ENCODE measurements around the gene SLC2A9.

The SLC2A9 gene

DNA sequence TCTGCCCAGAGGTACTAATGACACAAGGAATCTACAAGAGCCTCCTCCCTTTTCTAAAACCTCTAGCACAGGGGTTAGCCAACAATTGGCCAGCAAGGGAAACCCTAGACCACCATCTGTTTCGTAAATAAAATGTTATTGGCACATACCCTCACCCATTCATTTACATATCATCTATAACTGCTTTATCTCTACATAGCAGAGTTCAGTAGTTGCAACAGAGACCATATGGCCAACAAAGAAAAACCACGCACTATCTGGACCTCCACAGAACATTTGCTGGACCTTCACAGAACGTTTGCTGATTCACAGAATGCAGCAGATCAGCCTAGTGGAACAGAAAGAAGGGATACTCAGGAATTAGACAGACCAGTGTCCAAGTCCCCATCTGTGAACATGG, 9.4 kb downstream of the SLC2A9 start:
- TF ChIP-seq EZH2phosphoT487 (IDR thresholded peaks at IDR 0.05; ENCODE audit: low read length) (no peak), EZH2 (optimal IDR thresholded peaks at IDR 0.05; ENCODE audit: low read depth, low read length) (no peak)
- TF ChIP-seq, protein P1, sequence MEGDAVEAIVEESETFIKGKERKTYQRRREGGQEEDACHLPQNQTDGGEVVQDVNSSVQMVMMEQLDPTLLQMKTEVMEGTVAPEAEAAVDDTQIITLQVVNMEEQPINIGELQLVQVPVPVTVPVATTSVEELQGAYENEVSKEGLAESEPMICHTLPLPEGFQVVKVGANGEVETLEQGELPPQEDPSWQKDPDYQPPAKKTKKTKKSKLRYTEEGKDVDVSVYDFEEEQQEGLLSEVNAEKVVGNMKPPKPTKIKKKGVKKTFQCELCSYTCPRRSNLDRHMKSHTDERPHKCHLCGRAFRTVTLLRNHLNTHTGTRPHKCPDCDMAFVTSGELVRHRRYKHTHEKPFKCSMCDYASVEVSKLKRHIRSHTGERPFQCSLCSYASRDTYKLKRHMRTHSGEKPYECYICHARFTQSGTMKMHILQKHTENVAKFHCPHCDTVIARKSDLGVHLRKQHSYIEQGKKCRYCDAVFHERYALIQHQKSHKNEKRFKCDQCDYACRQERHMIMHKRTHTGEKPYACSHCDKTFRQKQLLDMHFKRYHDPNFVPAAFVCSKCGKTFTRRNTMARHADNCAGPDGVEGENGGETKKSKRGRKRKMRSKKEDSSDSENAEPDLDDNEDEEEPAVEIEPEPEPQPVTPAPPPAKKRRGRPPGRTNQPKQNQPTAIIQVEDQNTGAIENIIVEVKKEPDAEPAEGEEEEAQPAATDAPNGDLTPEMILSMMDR (IDR thresholded peaks at IDR 0.05; ENCODE audit: low read length) = no peak
- Histone ChIP-seq H3K4me3 (ENCODE audit: low read length) (no peak overlapping the region), H3F3A (ENCODE audit: insufficient read depth, low read length) (peaks cover 9% of the 10 kb centered on the region), H3K9ac (ENCODE audit: low read length) (no peak overlapping the region), H3K27ac (ENCODE audit: low read length) (no peak overlapping the region), H4K20me1 (ENCODE audit: insufficient read depth, low read length) (no peaks in the 10 kb centered on the region), H2AFZ (ENCODE audit: low read length) (no peak overlapping the region), H3K27me3 (replicated peaks; ENCODE audit: insufficient read depth, low read length) (no peaks in the 10 kb centered on the region), H3K4me2 (ENCODE audit: low read depth, low read length) (no peak overlapping the region), H3K79me2 (ENCODE audit: low read length) (no peaks in the 10 kb centered on the region), H3K9me2 (replicated peaks; ENCODE audit: insufficient read depth, low read length) (no peaks in the 10 kb centered on the region), H3K4me1 (ENCODE audit: low read length) (peaks cover 33% of the 10 kb centered on the region), H3K36me3 (replicated peaks; ENCODE audit: insufficient read depth, low read length) (no peaks in the 10 kb centered on the region), H3K9me3 (replicated peaks; ENCODE audit: insufficient read depth, low read length) (no peaks in the 10 kb centered on the region)
- no peak for DNase-seq

DNA sequence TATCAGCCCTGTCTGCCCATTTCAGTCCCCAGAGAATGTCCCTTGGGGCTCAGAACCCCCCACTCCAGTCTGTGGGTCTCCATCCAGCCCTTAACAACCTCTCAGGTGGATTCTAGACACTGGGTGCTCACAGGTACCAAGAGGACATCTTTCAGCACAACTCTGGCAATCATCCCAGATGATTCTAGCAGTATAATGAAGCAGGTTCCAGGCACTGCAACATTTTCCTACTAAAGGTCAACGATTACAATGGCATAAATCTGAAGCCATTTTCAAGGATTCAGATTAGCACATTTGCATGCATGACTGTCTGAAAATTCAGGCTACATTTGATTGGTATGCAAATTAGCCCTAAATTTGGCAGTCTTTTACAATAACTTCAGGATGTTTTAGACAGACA, 10.0 kb downstream of the SLC2A9 start:
- Histone ChIP-seq H3F3A (ENCODE audit: insufficient read depth, low read length) (peaks cover 10% of the 10 kb centered on the region), H3K36me3 (replicated peaks; ENCODE audit: insufficient read depth, low read length) (no peaks in the 10 kb centered on the region), H3K9me2 (replicated peaks; ENCODE audit: insufficient read depth, low read length) (no peaks in the 10 kb centered on the region), H4K20me1 (ENCODE audit: insufficient read depth, low read length) (no peaks in the 10 kb centered on the region), H3K4me1 (ENCODE audit: low read length) (peaks cover 37% of the 10 kb centered on the region), H3K4me3 (ENCODE audit: low read length) (no peak overlapping the region), H3K4me2 (ENCODE audit: low read depth, low read length) (no peak overlapping the region), H2AFZ (ENCODE audit: low read length) (no peak overlapping the region), H3K79me2 (ENCODE audit: low read length) (no peaks in the 10 kb centered on the region), H3K27me3 (replicated peaks; ENCODE audit: insufficient read depth, low read length) (no peaks in the 10 kb centered on the region), H3K9ac (ENCODE audit: low read length) (no peak overlapping the region), H3K9me3 (replicated peaks; ENCODE audit: insufficient read depth, low read length) (no peaks in the 10 kb centered on the region), H3K27ac (ENCODE audit: low read length) (no peak overlapping the region)
- DNase-seq = no peak
- TF ChIP-seq, protein P1 (IDR thresholded peaks at IDR 0.05; ENCODE audit: low read length) = no peak
- TF ChIP-seq EZH2 (optimal IDR thresholded peaks at IDR 0.05; ENCODE audit: low read depth, low read length) (no peak), EZH2phosphoT487 (IDR thresholded peaks at IDR 0.05; ENCODE audit: low read length) (no peak)

DNA sequence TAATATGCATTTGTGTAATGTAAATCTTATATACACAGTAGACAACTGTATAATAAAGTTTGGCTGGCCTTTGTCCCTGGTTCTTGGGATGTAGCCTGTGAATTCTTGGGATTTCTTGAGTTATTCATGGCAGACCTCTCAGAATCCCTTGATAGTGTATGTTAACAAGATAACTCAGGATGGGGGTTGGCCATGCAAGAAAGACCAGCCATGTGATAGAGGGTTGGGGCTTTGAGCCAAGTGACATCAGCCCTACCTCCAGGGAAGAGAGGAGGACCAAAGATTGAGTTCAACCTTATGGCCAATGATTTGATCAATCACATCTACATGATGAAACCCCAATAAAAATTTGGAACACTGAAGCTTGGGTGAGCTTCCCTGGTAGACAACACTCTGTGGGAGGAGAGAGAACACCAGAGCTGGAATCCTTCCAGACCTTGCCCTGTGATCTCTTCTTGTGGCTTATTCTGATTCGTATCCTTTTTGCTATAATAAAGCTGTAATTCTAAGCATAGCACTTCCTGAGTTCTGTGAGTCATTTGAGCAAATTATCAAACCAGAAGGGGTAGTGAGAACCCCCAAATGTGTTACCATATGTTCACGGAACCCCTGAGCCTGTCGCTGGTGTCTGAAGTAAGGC, 11.3 kb downstream of the SLC2A9 start:
- Histone ChIP-seq H3K9ac (ENCODE audit: low read length) (no peak overlapping the region), H3K36me3 (replicated peaks; ENCODE audit: insufficient read depth, low read length) (no peaks in the 10 kb centered on the region), H3K4me3 (ENCODE audit: low read length) (no peak overlapping the region), H3K79me2 (ENCODE audit: low read length) (no peaks in the 10 kb centered on the region), H2AFZ (ENCODE audit: low read length) (no peak overlapping the region), H3K27me3 (replicated peaks; ENCODE audit: insufficient read depth, low read length) (no peaks in the 10 kb centered on the region), H4K20me1 (ENCODE audit: insufficient read depth, low read length) (no peaks in the 10 kb centered on the region), H3K4me1 (ENCODE audit: low read length) (peaks cover 35% of the 10 kb centered on the region), H3K4me2 (ENCODE audit: low read depth, low read length) (no peak overlapping the region), H3K27ac (ENCODE audit: low read length) (no peak overlapping the region), H3K9me3 (replicated peaks; ENCODE audit: insufficient read depth, low read length) (no peaks in the 10 kb centered on the region), H3F3A (ENCODE audit: insufficient read depth, low read length) (peaks cover 10% of the 10 kb centered on the region), H3K9me2 (replicated peaks; ENCODE audit: insufficient read depth, low read length) (no peaks in the 10 kb centered on the region)
- no peak for DNase-seq
- TF ChIP-seq EZH2 (optimal IDR thresholded peaks at IDR 0.05; ENCODE audit: low read depth, low read length) (no peak), EZH2phosphoT487 (IDR thresholded peaks at IDR 0.05; ENCODE audit: low read length) (no peak)
- TF ChIP-seq, protein P1 (IDR thresholded peaks at IDR 0.05; ENCODE audit: low read length) = no peak
